GM19238 (cell line): ENCODE data around the gene ABHD15.

ENCODE experiments used
- DNase-seq: peaks from one replicate; pipeline ENCODE4 v3.0.0; 2011; ENCODE audit warnings: low spot score; ENCODE audit not compliant: insufficient read length

ABHD15 gene

GRCh38 chr17:29544066-29544465 is 22.8 kb downstream of the ABHD15 start:
- no peak for DNase-seq

GRCh38 chr17:29533976-29534375 is 32.9 kb downstream of the ABHD15 start:
- DNase-seq, result no peak

GRCh38 chr17:29526322-29526721 is 40.5 kb downstream of the ABHD15 start:
- DNase-seq, result no peak

- no peak for DNase-seq
Measured at GRCh38 chr17:29524692-29525091, 42.1 kb downstream of the ABHD15 start.

- no peak for DNase-seq
Measured at GRCh38 chr17:29518359-29518758, 48.5 kb downstream of the ABHD15 start.

GRCh38 chr17:29514792-29515191 is 52.0 kb downstream of the ABHD15 start:
- no peak for DNase-seq

GRCh38 chr17:29510953-29511352 is 55.9 kb downstream of the ABHD15 start:
- no peak for DNase-seq
